ENCODE results near the gene RASL12.

- TF ChIP-seq, protein P1, sequence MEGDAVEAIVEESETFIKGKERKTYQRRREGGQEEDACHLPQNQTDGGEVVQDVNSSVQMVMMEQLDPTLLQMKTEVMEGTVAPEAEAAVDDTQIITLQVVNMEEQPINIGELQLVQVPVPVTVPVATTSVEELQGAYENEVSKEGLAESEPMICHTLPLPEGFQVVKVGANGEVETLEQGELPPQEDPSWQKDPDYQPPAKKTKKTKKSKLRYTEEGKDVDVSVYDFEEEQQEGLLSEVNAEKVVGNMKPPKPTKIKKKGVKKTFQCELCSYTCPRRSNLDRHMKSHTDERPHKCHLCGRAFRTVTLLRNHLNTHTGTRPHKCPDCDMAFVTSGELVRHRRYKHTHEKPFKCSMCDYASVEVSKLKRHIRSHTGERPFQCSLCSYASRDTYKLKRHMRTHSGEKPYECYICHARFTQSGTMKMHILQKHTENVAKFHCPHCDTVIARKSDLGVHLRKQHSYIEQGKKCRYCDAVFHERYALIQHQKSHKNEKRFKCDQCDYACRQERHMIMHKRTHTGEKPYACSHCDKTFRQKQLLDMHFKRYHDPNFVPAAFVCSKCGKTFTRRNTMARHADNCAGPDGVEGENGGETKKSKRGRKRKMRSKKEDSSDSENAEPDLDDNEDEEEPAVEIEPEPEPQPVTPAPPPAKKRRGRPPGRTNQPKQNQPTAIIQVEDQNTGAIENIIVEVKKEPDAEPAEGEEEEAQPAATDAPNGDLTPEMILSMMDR (IDR thresholded peaks at IDR 0.05), result peak; percentile 72 to 92 (median 88)
- TF ChIP-seq POLR2AphosphoS5 (IDR thresholded peaks at IDR 0.05) (peak in 1 of 2 donors; percentile 22), EP300 (IDR thresholded peaks at IDR 0.05) (no peak)
Measured at GRCh38 chr15:65054333-65055200, 13.2 kb downstream of the RASL12 start.
